Colonic mucosa (tissue), 4 donors: Measurements from ENCODE around the gene PPARGC1A. TPM values are rescaled to one million over a fixed set of nuclear protein-coding genes. Genes with fewer than 3 reads are reported as not detected.

Experiments
- DNase-seq: peaks from one replicate; pipeline ENCODE4 v3.0.0-alpha.2; 2020
- H3K27ac ChIP-seq: fragments of 200-600 bp; one replicate; pipeline ENCODE4 v1.8.0; 2021
- H3K27me3 ChIP-seq: fragments of 200-600 bp; one replicate; pipeline ENCODE4 v1.8.0; 2021
- H3K36me3 ChIP-seq: fragments of 200-600 bp; one replicate; pipeline ENCODE4 v1.8.0; 2021
- H3K4me1 ChIP-seq: fragments of 200-600 bp; one replicate; pipeline ENCODE4 v1.8.0; 2021; ENCODE audit warnings: mild to moderate bottlenecking
- H3K4me3 ChIP-seq: fragments of 200-600 bp; one replicate; pipeline ENCODE4 v1.8.0; 2021
- H3K9ac ChIP-seq, 2 donors: one replicate each; pipeline ENCODE4 v1.7.0; 2013; ENCODE audit warnings: control low read depth in 2 of 2, low read depth in 2 of 2, low read length in 2 of 2
- H3K9me3 ChIP-seq: fragments of 200-600 bp; one replicate; pipeline ENCODE4 v1.8.0; 2021
- CTCF ChIP-seq: fragments of 200-600 bp; IDR thresholded peaks from one replicate; pipeline ENCODE4 v1.8.0; 2022; ENCODE audit warnings: antibody characterized with exemption, mild to moderate bottlenecking
- intact Hi-C: fragments of 100-400 bp; cut with DNase I; formaldehyde crosslinking; loops from one replicate; pipeline ENCODE4 v1.14.1; 2022
- total RNA-seq, 2 donors: library from RNA; stranded (reverse); fragmentation: NEBNext Ultra II Directional in 1 of 2; extraction: Animal tissue kit (Norgen Biotek cat#: 25700) in 1 of 2; gene quantifications; one replicate each; pipeline ENCODE4 v1.2.1, GENCODE V29; 2021
- donor health status: healthy.
- donor health status: DM: no; HTN: no; CAD: no.
- donor health status: DM: no; HTN: no; CAD: no.

The PPARGC1A gene
- total RNA-seq, 2 donors from 2014 or later = 44.4 to 48.4 TPM

GRCh38 chr4:23911675-23912455, 22.0 kb upstream of the PPARGC1A start:
- H3K27ac ChIP-seq = no peak overlapping the region
- no peaks in the 10 kb centered on the region for H3K9me3 ChIP-seq
- H3K9ac ChIP-seq = no peak overlapping the region
- no peaks in the 10 kb centered on the region for H3K36me3 ChIP-seq
- H3K27me3 ChIP-seq = no peaks in the 10 kb centered on the region
- TF ChIP-seq CTCF = no peak
- DNase-seq = no peak
- H3K4me1 ChIP-seq = no peaks in the 10 kb centered on the region
- no peak overlapping the region for H3K4me3 ChIP-seq
- intact Hi-C loops = no loop called here

- no peak overlapping the region for H3K27ac ChIP-seq
Observed at GRCh38 chr4:23909671-23910070, 19.8 kb upstream of the PPARGC1A start.

DNA sequence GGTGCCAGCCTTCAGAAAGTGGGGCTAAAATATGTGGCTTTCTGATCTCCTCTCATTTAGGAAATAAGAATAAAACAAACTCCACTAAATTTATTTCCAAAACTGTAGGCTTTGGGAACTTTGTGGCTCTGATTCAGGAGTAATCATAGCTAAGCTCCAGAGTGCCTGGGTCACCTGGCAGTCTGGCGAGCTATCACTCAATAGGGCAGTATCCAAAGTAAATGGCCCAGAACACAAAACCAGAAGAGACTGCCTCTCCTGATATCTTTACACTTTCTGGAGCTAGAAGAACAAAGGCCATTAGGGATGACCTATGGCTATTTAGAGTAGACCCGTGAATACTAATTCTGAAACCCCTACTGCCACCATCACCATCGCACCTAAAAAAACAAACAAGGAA, 17.0 kb upstream of the PPARGC1A start:
- Histone ChIP-seq H3K4me3 (no peak overlapping the region), H3K27ac (no peak overlapping the region), H3K9ac (no peak overlapping the region), H3K27me3 (no peaks in the 10 kb centered on the region), H3K4me1 (no peaks in the 10 kb centered on the region), H3K9me3 (no peaks in the 10 kb centered on the region), H3K36me3 (no peaks in the 10 kb centered on the region)
- no peak for DNase-seq
- TF ChIP-seq CTCF = no peak
- intact Hi-C loops = no loop called here

More at GRCh38 chr4:23909671-23910070, 19.8 kb upstream of the PPARGC1A start:
- no peaks in the 10 kb centered on the region for H3K4me1 ChIP-seq
- no peak for TF ChIP-seq CTCF
- H3K4me3 ChIP-seq = no peak overlapping the region
- no peaks in the 10 kb centered on the region for H3K27me3 ChIP-seq
- intact Hi-C loops = no loop called here
- H3K36me3 ChIP-seq = no peaks in the 10 kb centered on the region
- H3K9me3 ChIP-seq = no peaks in the 10 kb centered on the region
- DNase-seq = no peak
- H3K9ac ChIP-seq = no peak overlapping the region

DNA sequence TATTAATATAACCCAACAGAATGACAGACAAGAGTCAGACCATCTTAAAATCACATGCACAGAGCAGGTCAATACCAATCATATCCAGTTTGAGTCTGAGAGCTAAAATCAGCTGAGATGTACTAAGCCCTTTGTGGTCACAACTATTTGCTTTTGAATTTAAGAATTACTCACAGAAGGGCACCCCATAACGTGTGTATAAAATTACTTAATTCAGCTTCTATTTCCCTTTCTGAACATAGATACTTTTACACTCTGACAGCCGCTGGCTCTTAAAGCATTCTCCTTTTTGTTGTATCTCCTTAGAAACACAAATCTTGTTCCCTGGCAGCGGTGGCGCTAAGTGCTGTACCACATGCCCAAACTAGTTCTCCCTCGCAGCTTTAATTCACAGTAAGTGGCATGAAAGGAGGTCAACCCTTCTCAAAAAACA, 14.8 kb upstream of the PPARGC1A start:
- no peak overlapping the region for H3K9ac ChIP-seq
- intact Hi-C loops = no loop called here
- H3K27me3 ChIP-seq = no peaks in the 10 kb centered on the region
- no peak overlapping the region for H3K4me3 ChIP-seq
- H3K4me1 ChIP-seq = no peaks in the 10 kb centered on the region
- TF ChIP-seq CTCF = no peak
- H3K36me3 ChIP-seq = no peaks in the 10 kb centered on the region
- DNase-seq = no peak
- H3K9me3 ChIP-seq = no peaks in the 10 kb centered on the region
- no peak overlapping the region for H3K27ac ChIP-seq

DNA sequence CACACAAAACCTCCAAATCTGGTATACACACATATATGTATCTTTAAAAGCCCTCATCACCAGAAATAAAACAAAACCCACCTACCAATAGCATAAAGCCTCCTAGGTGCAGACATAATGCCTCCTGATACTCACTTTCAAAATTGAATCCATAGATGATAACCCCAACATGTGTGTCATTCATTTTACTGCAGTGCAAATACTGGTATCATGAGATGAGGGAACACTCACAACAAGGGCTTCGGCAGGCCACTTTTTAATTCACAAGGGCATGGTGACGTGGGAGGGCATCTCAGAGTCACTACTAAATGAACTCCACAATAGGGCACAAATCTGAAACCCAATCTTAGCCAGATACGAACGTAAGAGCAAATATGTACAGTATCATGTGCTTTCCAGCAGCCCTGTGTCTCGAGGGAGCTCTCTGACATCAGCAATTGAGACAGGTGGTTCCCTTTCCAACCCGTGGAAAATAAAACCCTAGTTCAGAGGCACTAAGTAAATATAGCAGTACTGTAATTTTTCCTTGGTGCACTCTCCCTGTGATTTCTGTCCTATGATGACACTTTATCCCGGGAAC, 14.1 kb upstream of the PPARGC1A start:
- Histone ChIP-seq H3K36me3 (no peaks in the 10 kb centered on the region), H3K27ac (no peak overlapping the region), H3K9ac (no peak overlapping the region), H3K4me1 (no peaks in the 10 kb centered on the region), H3K27me3 (no peaks in the 10 kb centered on the region), H3K4me3 (no peak overlapping the region), H3K9me3 (no peaks in the 10 kb centered on the region)
- intact Hi-C loops = no loop called here
- no peak for DNase-seq
- no peak for TF ChIP-seq CTCF
